NCI-H2196 (cell line): ENCODE data around the gene SLC39A5.
"Not testable (repeated sequence)": the region's sequence is repeated elsewhere in the genome, so short reads cannot be mapped to it uniquely, and the experiment has no call there.

Experiments used
- DNase-seq: peaks from one replicate; lab custom pipeline; 2025; ENCODE audit not compliant: unreplicated experiment; lab: John Stamatoyannopoulos, UW

The SLC39A5 gene

GRCh38 chr12:56272468-56272867 lies 42.6 kb downstream of the SLC39A5 start:
- DNase-seq, result not testable (repeated sequence)

- no peak for DNase-seq
Measured at GRCh38 chr12:56274299-56274698, 44.4 kb downstream of the SLC39A5 start.

- DNase-seq, result no peak
Measured at GRCh38 chr12:56278905-56279304, 49.1 kb downstream of the SLC39A5 start.

DNA sequence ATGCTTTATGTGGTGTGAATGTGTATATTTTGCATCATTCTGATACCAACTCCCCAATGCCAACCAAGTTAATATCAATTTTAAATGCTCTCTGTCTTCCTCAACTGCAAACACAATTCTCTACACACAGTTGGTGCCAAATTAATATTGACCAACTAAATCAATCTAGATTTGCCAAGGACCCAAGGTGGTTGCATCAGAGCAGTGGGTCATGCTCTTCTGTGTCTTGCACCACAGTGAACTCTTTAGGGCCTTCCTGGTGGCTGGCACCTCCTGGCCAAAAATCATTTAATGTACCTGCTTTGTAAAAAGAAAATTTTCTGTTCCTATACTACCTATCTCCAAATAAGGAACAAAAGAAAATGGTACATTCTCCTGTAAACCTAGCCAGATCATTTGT lies 51.0 kb downstream of the SLC39A5 start:
- DNase-seq, result no peak

DNA sequence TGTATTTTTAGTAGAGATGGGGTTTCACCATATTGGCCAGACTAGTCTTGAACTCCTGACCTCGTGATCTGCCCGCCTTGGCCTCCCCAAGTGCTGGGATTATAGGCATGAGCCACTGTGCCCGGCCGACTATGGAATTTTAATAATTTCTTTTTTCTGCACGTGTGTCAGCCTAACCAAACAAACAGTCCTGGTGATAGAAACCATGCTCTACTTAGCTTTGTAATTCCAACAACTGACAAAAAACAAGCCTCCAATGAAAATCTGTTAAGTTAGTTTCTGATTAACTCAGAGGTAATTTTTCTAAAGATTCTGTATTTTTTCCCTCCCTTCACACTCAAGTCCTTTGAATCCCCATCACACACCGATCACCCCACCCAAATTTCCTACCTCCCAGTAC lies 52.2 kb downstream of the SLC39A5 start:
- no peak for DNase-seq

- DNase-seq, result no peak
Measured at GRCh38 chr12:56282579-56282978, 52.7 kb downstream of the SLC39A5 start.

GRCh38 chr12:56284263-56284662 lies 54.4 kb downstream of the SLC39A5 start:
- not testable (repeated sequence) for DNase-seq

GRCh38 chr12:56286044-56286830 lies 56.4 kb downstream of the SLC39A5 start:
- no peak for DNase-seq
